ENCODE results near the gene NPPA.
"Not testable (repeated sequence)": the region's sequence is repeated elsewhere in the genome, so short reads cannot be mapped to it uniquely, and the experiment has no call there.

NPPA gene

GRCh38 chr1:11828511-11828910 lies 19.1 kb downstream of the NPPA start:
- Histone ChIP-seq H3K4me1 (no peaks in the 10 kb centered on the region), H3K27me3 (ENCODE audit: low read depth) (no peaks in the 10 kb centered on the region), H3K4me3 (no peak overlapping the region), H3K36me3 (replicated peaks) (peaks cover 47% of the 10 kb centered on the region), H3K9me3 (no peaks in the 10 kb centered on the region)
- in situ Hi-C loops (cut with MboI; ENCODE audit: low sequenced_read_pairs), result no loop called here
- DNase-seq (ENCODE audit: low spot score in 2 of 2), result no peak

GRCh38 chr1:11826946-11827345 lies 20.6 kb downstream of the NPPA start:
- Histone ChIP-seq H3K4me1 (no peaks in the 10 kb centered on the region), H3K9me3 (no peaks in the 10 kb centered on the region), H3K4me3 (no peak overlapping the region), H3K27me3 (ENCODE audit: low read depth) (no peaks in the 10 kb centered on the region), H3K36me3 (replicated peaks) (peaks cover 39% of the 10 kb centered on the region)
- in situ Hi-C loops (cut with MboI; ENCODE audit: low sequenced_read_pairs), result no loop called here
- DNase-seq (ENCODE audit: low spot score in 2 of 2), result no peak

GRCh38 chr1:11825131-11825530 lies 22.5 kb downstream of the NPPA start:
- Histone ChIP-seq H3K36me3 (replicated peaks) (peaks cover 33% of the 10 kb centered on the region), H3K27me3 (ENCODE audit: low read depth) (no peaks in the 10 kb centered on the region), H3K4me1 (no peaks in the 10 kb centered on the region), H3K4me3 (no peak overlapping the region), H3K9me3 (no peaks in the 10 kb centered on the region)
- in situ Hi-C loops (cut with MboI; ENCODE audit: low sequenced_read_pairs), result no loop called here
- no peak for DNase-seq (ENCODE audit: low spot score in 2 of 2)

- DNase-seq (ENCODE audit: low spot score in 2 of 2), result no peak
- no peak overlapping the region for H3K4me3 ChIP-seq
- no peaks in the 10 kb centered on the region for H3K27me3 ChIP-seq (ENCODE audit: low read depth)
- peaks cover 36% of the 10 kb centered on the region for H3K36me3 ChIP-seq (replicated peaks)
- H3K4me1 ChIP-seq, result no peaks in the 10 kb centered on the region
- in situ Hi-C loops (cut with MboI; ENCODE audit: low sequenced_read_pairs), result no loop called here
- no peaks in the 10 kb centered on the region for H3K9me3 ChIP-seq
Measured at GRCh38 chr1:11823366-11824137, 24.0 kb downstream of the NPPA start.

GRCh38 chr1:11822091-11822490 lies 25.5 kb downstream of the NPPA start:
- Histone ChIP-seq H3K9me3 (no peaks in the 10 kb centered on the region), H3K4me3 (no peak overlapping the region), H3K36me3 (replicated peaks) (peaks cover 43% of the 10 kb centered on the region), H3K4me1 (no peaks in the 10 kb centered on the region), H3K27me3 (ENCODE audit: low read depth) (no peaks in the 10 kb centered on the region)
- in situ Hi-C loops (cut with MboI; ENCODE audit: low sequenced_read_pairs), result no loop called here
- no peak for DNase-seq (ENCODE audit: low spot score in 2 of 2)

GRCh38 chr1:11817192-11817591 lies 30.4 kb downstream of the NPPA start:
- in situ Hi-C loops (cut with MboI; ENCODE audit: low sequenced_read_pairs), result no loop called here
- DNase-seq (ENCODE audit: low spot score in 2 of 2), result no peak
- H3K36me3 ChIP-seq (replicated peaks), result peaks cover 45% of the 10 kb centered on the region
- no peaks in the 10 kb centered on the region for H3K4me1 ChIP-seq
- no peak overlapping the region for H3K4me3 ChIP-seq
- H3K27me3 ChIP-seq (ENCODE audit: low read depth), result no peaks in the 10 kb centered on the region
- no peaks in the 10 kb centered on the region for H3K9me3 ChIP-seq

- DNase-seq (ENCODE audit: low spot score in 2 of 2), result no peak
- in situ Hi-C loops (cut with MboI; ENCODE audit: low sequenced_read_pairs), result no loop called here
- H3K27me3 ChIP-seq (ENCODE audit: low read depth), result no peaks in the 10 kb centered on the region
- no peaks in the 10 kb centered on the region for H3K9me3 ChIP-seq
- H3K36me3 ChIP-seq (replicated peaks), result peaks cover 31% of the 10 kb centered on the region
- no peak overlapping the region for H3K4me3 ChIP-seq
- no peaks in the 10 kb centered on the region for H3K4me1 ChIP-seq
Measured at GRCh38 chr1:11813021-11813420, 34.6 kb downstream of the NPPA start.

GRCh38 chr1:11807133-11807532 lies 40.5 kb downstream of the NPPA start:
- peaks cover 28% of the 10 kb centered on the region for H3K4me1 ChIP-seq
- no peaks in the 10 kb centered on the region for H3K9me3 ChIP-seq
- peak overlapping the region; percentile 84 for H3K4me3 ChIP-seq
- DNase-seq (ENCODE audit: low spot score in 2 of 2), result no peak
- H3K27me3 ChIP-seq (ENCODE audit: low read depth), result no peaks in the 10 kb centered on the region
- H3K36me3 ChIP-seq (replicated peaks), result peaks cover 21% of the 10 kb centered on the region
- in situ Hi-C loops (cut with MboI; ENCODE audit: low sequenced_read_pairs), result no loop called here

- in situ Hi-C loops (cut with MboI; ENCODE audit: low sequenced_read_pairs), result no loop called here
- peak in 1 of 2 experiments; percentile 6 for DNase-seq (ENCODE audit: low spot score in 2 of 2)
Measured at GRCh38 chr1:11806307-11806936, 41.2 kb downstream of the NPPA start.

GRCh38 chr1:11805422-11806306 lies 41.9 kb downstream of the NPPA start, which contains the start of the genes CLCN6 and MTHFR:
Gene CLCN6, plus strand, starts transcription at chr1:11806191. Its CDS starts 72 bp downstream, at chr1:11806263.
Gene MTHFR, minus strand, starts transcription at chr1:11805964. Its CDS starts 2,848 bp downstream, at chr1:11803116.
- H3K27me3 ChIP-seq (ENCODE audit: low read depth), result no peaks in the 10 kb centered on the region
- in situ Hi-C loops (cut with MboI; ENCODE audit: low sequenced_read_pairs), result no loop called here
- H3K9me3 ChIP-seq, result no peaks in the 10 kb centered on the region
- DNase-seq (ENCODE audit: low spot score in 2 of 2), result peak; percentile 99 to 100
- H3K4me3 ChIP-seq, result peak within 1 kb of the TSS; percentile 84
- peaks cover 27% of the 10 kb centered on the region for H3K36me3 ChIP-seq (replicated peaks)
- peaks cover 28% of the 10 kb centered on the region for H3K4me1 ChIP-seq

More at GRCh38 chr1:11806307-11806936, 41.2 kb downstream of the NPPA start:
- H3K4me3 ChIP-seq, result peak overlapping the region; percentile 84
- H3K27me3 ChIP-seq (ENCODE audit: low read depth), result no peaks in the 10 kb centered on the region
- H3K36me3 ChIP-seq (replicated peaks), result peaks cover 21% of the 10 kb centered on the region
- H3K9me3 ChIP-seq, result no peaks in the 10 kb centered on the region
- H3K4me1 ChIP-seq, result peaks cover 28% of the 10 kb centered on the region

GRCh38 chr1:11804666-11805421 lies 42.7 kb downstream of the NPPA start:
- H3K36me3 ChIP-seq (replicated peaks), result peaks cover 33% of the 10 kb centered on the region
- H3K4me3 ChIP-seq, result peak overlapping the region; percentile 84
- H3K27me3 ChIP-seq (ENCODE audit: low read depth), result no peaks in the 10 kb centered on the region
- in situ Hi-C loops (cut with MboI; ENCODE audit: low sequenced_read_pairs), result no loop called here
- peaks cover 28% of the 10 kb centered on the region for H3K4me1 ChIP-seq
- DNase-seq (ENCODE audit: low spot score in 2 of 2), result peak; percentile 9 to 48
- H3K9me3 ChIP-seq, result no peaks in the 10 kb centered on the region

GRCh38 chr1:11803924-11804665 lies 43.5 kb downstream of the NPPA start:
- H3K27me3 ChIP-seq (ENCODE audit: low read depth); in situ Hi-C loops (cut with MboI; ENCODE audit: low sequenced_read_pairs); DNase-seq (ENCODE audit: low spot score in 2 of 2); H3K9me3 ChIP-seq: not testable (repeated sequence)
- H3K4me1 ChIP-seq, result peaks cover 28% of the 10 kb centered on the region
- peak overlapping the region; percentile 84 for H3K4me3 ChIP-seq
- H3K36me3 ChIP-seq (replicated peaks), result peaks cover 27% of the 10 kb centered on the region
